Kidney capillary endothelial cell (primary cell): ENCODE results near the gene CREB5.
"Not testable (repeated sequence)": the region's sequence is repeated elsewhere in the genome, so short reads cannot be mapped to it uniquely, and the experiment has no call there.

Experiments
- DNase-seq: peaks from one replicate; pipeline ENCODE4 v3.0.0-alpha.2; 2018; ENCODE audit warnings: low spot score

CREB5 gene

DNA sequence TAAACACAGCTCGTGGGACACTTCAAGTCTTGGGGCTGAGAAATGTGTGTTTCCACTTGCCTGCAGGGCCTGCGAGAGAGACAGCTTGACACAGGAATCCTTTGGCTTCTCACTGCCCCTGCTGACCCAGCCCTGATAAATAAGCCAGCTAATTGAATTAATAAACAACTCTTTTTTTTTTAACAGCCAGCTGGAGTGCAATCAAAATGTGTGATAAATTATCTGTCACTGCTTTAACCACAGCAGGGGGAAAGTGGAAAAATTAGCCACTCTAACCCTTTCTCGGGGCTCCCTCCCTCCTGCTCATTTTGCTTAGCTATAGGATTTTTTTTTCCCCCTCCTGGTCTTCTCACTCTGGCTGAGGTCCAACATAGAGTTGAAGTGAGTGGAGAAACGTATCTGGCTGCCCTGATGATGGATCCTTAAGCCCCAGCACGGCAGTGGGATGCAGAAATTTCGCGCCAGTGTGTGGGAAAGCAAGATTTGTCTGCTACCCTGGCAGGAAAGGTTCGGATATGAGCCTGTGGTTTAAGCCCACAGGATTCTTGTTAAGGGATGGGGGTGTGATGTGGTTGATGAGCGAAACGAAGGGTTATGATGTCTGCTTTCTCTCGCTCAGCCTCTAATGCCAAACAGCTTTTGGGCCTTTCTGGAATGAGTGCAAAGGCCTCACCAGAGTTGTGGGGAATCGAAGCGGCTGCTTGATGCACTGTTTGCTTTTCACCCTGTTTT, 372.0 kb downstream of the CREB5 start:
- DNase-seq, result no peak

DNA sequence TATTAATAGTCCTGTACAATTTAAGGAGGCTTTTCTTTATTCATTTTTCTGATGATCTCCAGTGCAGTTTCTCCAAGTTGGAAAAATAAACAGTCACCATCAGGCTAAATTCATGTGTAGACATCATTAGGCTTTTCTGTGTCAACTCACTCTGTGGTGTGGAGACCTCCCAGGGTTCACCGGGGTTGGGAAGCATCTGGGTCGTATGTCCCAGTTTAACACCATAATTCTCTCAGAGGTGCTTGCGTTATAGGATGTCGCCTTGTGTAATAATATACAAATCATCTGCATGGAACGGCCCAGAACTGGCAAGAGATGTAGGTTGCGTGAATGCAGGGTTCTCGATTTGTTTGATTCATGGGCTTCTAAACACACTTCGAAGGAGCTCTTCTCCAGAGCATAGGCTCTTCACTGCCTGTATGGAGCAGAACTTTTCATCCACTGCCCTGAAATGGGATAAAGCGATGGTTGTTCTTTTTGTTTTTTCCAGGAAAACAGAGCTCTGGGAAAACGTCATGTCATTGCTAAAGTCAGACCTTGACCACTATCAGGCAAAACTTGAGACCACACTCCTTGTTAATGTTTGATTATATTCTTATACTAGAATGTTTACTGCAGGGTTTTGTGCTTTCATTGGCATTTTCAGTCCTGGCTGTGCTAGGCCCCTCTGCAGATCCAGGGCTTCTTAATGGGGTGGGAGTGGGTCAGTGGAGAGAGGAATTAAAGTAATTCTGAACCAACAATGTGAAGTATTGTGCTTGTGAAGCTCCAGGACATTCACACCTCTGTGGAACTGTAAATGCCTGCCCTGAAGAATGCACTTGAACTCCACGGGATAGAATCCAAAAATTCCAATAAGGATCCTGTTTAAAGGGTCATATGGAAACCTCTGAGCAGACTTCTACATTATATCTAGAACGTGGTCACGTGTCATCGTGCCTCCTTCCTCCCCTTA, 373.0 kb downstream of the CREB5 start:
- no peak for DNase-seq

DNA sequence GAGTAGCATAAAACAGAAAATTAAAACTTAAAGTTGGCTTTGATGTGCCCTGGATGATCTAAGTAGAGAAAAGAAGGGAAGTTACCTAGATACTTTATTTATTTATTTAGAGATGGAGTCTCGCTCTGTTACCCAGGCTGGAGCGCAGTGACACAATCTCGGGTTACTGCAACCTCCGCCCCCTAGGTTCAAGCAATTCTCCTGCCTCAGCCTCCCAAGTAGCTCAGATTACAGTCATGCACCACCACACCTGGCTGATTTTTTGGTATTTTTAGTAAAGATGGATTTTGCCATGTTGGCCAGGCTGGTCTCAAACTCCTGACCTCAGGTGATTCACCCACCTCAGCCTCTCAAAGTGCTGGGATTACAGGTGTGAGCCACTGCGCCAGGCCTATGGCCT, 373.8 kb downstream of the CREB5 start:
- not testable (repeated sequence) for DNase-seq

DNA sequence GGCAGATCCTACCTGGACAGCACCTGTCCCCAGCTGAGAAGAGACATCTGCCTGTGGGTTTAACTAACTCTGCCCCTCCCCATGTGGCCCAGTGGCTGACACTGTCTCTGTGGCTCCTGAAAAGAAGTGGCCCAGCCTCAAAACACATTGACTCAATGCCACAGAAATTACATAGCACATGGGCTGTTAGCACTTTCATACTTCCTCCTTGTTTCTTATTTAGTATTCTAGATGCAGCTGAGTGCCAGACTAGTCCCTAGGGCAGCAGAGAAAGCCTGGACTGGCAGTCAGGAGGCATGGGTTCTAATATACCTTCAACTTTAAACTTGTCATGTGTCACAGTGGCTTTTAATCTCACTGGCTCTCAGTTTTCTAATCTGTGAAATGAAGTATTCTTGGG, 374.8 kb downstream of the CREB5 start:
- DNase-seq, result no peak

DNA sequence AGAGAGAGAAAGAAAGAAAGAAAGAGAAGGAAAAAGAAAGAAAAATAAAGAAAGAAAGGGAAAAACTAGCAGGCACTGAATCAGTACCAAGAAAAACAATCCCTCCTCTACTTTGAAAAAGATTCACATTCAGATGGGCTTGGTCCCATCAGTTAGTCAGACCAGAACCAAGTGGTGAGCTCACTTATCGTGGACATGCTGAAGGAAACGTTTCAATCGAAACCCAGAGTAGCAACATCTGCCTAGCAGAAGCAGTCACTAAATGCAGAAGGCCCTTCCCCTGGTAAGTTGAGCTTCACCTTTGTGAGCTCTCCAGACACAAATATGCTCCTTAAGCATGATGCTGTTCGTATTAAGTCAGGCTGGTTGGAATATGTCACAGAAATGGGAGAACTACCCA, 378.1 kb downstream of the CREB5 start:
- no peak for DNase-seq

DNA sequence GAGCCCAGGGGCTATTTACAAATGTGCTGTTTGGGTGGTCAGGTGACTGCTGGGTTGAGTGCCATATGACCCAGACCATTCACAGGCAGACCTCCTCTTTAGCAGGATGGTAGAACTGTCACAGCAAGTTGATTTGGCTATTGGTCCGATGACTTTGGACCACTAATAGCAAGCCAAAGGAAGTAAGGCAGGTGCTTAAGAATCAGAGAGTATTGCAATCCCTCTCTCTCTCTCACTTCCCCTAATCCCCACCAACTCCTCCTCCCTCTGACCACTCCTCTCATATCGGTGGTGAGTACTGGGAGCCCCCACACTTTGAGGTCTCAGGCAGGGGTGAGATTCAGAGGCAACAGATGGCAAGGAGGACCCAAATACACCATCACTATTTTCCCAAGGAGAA, 380.5 kb downstream of the CREB5 start:
- no peak for DNase-seq

DNA sequence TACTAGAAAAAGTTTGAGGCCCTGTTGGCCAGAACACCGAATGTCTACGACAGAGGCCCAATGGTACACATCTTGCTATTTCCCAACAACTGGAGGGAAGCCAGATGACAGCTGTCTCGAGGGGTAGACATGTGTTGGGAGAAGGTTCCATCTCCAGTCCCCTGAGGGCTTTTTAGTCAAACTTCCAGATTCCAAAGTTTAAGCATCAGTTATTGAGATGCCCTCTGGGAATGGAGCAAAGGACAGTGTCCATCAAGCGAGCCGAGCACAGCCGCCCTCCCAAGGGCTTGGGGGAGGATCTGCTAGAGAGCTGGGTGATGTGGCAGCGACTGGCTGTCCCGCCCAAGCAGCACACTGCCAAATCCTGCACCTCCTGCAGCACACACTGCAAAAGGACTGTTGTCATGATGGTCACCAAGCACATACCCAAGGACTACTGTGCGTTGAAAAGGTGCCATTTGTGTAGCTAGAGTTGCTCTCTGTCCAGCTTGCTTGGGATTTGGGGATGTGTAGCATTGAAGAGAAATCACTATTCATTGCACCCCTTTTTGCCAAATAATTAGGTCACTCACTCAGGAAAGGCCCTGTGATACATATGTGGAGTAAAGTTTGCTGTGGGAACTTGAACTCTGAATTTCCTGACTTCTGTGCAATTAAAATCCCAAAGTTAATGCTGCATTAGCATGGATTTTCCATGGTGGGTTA, 381.2 kb downstream of the CREB5 start:
- no peak for DNase-seq

DNA sequence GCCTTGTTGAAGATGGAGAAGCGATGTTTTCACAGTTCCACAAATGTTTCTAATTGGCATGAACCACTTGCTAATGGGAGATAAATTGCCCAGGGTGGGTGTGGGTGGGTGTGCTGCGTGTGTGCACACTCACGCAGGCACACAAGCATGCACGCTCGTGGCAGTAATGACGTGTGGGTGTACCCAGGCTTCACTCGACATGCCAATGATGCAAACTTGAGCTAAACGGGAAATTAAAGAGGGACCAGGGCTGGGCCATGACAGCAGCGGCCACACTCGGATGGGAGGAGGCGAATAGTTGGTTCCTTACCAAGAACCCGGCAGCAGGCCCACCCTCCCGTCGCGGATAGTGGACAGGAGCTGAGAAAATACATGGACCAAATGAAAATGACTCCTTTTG, 386.0 kb downstream of the CREB5 start:
- no peak for DNase-seq

DNA sequence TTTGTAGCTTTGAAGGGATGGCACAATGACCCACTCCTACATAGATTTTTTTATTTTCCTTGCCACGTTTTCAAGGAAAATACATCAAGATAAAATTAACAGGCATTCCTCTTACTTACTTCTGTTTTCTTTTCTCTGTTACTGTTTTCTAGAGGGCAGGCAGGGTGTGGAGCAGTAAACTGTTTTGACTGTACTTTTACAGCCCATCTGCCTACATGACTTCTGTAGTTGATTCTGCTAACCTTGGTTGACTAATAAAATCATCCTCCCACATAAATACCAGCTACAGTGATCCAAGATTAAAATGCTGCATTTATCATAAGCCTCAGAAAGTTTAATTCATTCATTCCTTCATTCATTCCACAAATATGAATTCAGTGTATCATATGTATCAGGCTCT, 387.3 kb downstream of the CREB5 start:
- DNase-seq, result no peak

DNA sequence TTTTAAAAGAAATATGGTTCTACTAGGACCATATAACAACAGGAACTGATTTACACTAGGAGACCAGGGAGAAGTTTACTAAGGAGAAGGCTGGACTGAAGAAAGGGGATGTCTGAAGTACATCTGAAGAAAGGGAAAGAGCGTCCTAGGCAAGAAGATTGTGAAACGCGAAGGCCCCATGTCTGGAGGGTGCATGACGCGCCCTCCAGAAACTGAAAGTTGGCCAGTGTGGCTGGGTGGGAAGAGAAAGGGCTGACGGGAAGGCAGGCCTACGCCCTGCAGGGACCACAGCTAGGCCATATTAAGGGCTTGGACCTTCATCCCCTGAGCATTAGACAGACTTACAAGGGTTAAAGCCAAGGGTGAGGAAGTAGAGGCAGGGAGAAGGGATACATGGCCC, 387.8 kb downstream of the CREB5 start:
- no peak for DNase-seq

DNA sequence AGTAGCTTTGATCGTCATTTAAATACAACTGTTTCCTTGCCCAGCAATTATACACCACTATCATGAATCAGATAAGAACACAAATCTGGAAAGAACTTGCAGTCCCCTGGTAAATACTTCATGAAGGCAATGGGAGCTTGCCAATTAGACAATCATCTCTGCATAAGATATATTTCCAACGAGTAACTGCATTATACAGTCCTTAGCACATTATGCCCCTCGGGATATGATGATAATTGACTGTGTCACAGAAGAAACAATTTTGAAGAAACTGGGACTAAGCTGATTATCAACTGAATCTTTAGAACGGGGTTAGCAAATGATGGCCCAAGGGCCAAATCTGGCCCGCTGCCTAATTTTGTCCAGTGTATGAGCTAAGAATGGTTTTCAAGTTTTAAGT, 390.1 kb downstream of the CREB5 start:
- DNase-seq, result no peak

DNA sequence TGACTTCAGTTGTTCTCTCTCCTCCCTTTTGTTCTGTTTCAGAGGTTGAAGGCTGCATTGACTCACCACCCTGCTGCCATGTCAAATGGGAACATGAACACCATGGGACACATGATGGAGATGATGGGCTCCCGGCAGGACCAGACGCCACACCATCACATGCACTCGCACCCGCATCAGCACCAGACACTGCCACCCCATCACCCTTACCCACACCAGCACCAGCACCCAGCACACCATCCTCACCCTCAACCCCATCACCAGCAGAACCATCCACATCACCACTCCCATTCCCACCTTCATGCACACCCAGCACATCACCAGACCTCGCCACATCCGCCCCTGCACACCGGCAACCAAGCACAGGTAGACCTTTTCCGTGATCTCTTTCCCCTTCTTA, 391.8 kb downstream of the CREB5 start:
- DNase-seq, result no peak

DNA sequence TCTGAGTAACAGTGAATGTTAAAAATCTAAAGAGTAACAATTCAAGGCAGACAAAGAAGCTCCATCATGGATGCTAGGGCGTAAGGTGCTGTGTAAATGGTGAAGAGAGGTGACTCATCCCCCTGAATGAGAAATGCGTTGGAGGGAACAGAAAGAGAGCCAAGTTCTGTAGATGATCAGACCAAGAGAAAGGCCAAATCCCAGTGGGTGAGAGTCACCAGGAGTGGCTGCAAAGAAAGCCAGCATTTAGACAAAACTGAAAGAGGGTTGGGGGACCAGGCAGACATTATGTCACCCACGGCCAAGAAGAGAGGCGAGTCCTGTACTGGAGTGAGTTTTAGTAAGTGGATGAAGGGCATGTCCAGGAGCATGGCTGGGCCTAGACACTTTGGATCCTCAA, 392.7 kb downstream of the CREB5 start:
- no peak for DNase-seq

DNA sequence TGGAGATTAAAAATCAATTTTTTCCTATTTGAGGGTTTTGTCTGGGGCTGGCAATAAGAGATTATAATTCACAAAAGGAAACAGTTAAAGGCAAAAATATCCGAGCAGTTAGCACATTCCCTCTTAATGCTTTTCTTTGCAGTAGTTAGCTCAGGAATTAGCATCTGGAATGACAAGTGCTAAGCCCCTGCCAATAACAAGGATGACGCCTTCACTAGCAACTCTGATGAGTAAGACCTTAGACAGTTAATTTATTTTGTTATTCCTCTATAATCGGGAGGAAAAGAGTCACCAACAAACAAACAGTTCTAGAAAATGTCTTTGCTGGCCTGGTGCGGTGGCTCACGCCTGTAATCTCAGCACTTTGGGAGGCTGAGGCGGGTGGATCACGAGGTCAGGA, 394.5 kb downstream of the CREB5 start:
- DNase-seq, result no peak

DNA sequence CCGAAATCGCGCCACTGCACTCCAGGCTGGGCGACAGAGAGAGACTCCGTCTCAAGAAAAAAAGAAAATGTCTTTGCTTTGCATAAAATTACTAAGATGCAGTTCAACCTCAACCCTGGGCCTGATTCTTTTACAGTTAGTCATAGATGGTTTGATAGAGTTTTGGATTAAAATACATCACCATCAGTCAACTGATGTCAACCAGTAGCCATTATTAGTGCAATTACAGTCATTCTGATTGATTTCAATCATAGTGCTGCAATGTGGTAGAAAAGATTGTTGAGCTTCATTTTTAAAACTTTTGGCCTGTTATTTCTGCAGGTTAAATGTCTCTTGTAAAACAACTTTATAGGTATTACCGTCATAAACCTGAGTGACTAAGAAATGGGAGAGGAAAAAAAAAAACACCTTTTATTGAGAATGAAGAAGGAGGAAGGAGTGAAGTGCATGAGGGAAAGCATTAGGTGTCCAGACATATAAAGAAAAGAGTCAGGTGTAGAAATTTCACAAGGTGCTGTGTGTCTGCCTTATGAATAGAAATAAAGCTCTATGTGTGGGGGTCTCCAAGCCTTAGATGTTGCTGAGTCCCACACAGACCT, 395.2 kb downstream of the CREB5 start:
- no peak for DNase-seq

DNA sequence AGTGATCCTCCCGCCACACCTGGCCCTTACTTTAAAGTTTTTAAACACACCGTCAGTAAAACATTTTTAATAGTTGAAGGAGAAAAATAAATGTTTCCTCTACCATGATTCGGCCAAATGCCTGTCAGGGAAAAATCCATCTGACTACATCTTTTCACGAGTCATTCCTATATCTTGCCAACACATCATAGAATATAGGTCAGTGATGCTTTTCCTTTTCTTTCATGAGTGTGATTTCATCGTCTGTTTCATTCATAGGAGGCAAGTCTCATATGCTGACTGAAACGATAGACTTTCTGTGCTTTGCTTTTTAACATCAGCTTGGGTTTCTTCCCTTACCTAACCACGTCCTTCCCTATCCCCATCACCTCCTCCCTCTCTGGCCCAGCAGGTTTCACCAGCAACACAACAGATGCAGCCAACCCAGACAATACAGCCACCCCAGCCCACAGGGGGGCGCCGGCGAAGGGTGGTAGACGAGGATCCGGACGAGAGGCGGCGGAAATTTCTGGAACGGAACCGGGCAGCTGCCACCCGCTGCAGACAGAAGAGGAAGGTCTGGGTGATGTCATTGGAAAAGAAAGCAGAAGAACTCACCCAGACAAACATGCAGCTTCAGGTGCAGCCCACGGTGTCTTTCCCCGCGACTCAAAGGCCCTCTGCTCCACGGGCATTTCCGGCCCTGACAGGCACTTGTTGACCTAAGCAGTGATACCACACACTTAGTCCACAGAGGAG, 396.6 kb downstream of the CREB5 start:
- peak; percentile 22 for DNase-seq

DNA sequence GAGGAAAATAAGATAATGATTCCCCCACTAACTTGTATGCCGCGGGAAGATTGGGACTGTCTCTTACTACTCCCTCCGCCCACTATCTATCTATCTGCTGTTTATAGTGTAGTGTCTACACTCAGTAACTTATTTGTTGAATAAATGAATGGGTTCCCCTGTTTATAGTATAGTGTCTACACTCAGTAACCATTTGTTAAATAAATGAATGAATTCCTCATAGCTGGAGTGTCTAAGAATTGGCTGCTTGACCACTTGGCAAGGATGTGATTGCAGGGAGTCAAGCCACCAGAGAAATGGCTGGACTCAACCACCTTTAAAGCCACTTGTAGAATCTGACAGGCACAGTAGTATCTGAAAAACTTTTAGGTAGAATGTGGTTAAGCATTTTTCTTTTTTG, 398.7 kb downstream of the CREB5 start:
- DNase-seq, result no peak

DNA sequence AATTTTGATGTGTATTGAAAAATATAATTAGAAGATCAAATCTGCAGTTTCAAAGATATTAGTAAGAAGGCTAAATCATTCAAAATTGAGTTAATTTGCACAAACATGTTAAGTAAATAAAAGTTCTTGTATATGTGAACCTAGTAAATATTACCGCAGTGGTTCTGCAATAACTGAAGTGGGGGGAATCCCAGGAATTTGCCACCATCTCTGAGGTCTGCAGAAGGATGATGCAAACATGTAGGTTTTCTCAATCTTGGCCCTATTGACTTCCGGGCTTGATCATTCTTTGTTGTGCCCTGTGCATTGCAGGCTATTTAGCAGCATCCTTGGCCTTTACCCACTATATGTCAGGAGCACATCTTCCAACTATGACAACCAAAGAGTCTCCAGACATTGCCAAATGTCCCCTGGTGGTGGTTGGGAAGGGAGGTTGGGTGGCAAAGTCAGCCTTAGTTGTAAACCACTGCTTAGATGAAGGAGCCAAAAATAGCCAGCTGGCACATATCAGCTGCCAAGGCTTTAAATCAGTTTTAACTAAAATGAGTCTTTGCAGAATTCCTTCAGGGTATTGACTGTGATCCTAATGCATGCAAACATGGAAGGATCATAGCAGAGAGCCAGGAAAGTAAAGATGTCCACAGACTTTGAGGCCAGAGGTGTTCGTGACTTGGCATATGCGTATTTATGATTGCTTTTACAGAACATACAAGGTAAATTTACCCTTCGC, 399.5 kb downstream of the CREB5 start:
- DNase-seq, result no peak

DNA sequence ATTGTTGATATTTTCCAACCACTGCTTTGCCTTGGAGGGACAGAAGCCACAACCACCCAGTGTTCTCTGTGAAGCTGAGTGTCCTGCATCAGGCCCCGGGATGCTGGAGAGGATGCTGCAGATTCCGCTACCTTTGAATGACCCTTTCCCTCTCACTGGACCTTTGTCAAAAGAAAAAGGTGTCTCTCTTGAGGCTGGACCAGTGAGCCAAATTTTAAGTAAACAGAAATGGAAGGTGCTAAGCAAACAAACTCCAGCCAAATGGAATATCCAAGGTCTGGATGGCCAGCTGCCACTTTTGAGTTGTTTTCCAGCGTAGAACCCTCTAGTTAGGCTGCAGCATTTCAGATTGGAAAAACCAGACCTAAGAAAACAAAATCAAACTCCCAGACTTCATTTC, 400.3 kb downstream of the CREB5 start:
- DNase-seq, result no peak

DNA sequence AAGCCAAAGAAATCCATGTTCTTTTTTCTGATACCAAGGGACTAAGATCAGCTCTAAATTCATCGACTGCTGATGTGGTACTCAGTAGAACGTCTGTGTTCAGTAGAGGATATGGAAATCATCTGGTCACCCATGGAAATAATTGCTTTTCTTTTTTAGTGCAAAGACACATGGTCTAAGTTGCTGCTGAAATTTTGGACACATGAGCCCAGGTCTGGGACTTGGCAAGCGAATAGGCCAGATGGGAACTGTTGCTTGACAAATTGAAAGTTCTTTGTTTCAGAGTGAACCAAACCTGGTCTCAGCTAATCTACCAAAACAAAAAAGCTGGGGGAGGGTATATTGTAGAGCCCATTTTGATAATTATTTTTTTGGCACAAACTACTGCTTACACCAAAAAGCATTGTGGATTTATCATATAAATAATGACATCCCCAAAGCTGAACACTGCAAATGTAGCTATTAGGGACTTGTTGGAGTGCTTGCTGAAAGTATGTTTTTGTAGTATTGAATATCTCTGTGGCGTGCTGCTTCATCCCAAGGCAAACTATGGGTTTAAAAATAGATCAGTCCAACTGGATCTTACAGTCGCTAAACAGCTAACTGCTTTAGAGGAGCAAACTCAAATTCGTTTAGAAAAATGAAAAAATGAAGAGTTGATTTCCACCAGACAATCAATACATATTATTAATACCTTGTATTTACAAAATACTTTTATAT, 401.1 kb downstream of the CREB5 start:
- no peak for DNase-seq
